Stimulated activated CD4-positive, alpha-beta T cell treated with anti-CD3 and anti-CD28 coated beads, TNF-alpha, amount 100 ng/mL, for 1 hour (primary cell): Measurements from ENCODE around the gene RGS2.

Experiments used
- DNase-seq, 3 donors: peaks; one replicate each; pipeline ENCODE4 v3.0.0-alpha.2; 2020; ENCODE audit warnings: low read depth in 3 of 3, low spot score in 1 of 3

Gene RGS2

GRCh38 chr1:192795916-192796618 lies 12.8 kb upstream of the RGS2 start:
- DNase-seq, result no peak

- no peak for DNase-seq
Observed at GRCh38 chr1:192797143-192797542, 11.7 kb upstream of the RGS2 start.

- no peak for DNase-seq
Observed at GRCh38 chr1:192797891-192798290, 10.9 kb upstream of the RGS2 start.

DNA sequence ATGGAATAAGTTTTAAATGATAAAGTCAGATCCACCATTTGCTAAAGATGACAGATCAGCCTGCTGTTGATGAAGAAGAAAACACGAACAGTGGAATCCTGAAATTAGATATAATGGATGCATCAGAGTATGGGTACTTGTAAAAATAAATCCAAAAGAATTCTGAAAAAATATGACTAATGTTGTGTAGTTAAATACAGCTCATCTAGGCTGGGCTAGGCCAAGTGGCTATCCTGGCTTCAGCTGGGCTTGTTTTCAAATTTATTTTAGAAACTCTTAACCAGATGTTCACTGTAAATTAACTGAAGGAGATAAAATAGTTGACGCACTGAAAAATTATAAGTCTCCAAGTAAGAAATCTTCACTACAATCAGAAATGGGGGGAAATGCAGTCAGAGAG lies 7.4 kb upstream of the RGS2 start:
- no peak for DNase-seq

DNA sequence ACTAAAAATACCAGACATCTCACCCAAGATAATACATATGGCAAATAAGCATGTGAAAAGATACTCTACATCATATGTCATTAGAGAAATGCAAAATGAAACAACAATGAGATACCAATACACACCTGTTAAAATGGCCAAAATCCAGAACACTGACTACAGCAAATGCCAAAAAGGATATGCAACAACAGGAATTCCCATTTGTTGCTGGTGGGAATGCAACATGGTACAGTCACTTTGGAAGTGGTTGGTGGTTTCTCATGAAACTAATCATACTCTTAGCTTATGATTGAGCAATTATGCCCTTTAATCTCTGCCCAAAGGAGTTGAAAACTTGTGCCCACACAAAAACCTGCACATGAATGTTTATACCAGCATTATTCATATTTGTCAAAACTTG lies 6.4 kb upstream of the RGS2 start:
- DNase-seq, result no peak

DNA sequence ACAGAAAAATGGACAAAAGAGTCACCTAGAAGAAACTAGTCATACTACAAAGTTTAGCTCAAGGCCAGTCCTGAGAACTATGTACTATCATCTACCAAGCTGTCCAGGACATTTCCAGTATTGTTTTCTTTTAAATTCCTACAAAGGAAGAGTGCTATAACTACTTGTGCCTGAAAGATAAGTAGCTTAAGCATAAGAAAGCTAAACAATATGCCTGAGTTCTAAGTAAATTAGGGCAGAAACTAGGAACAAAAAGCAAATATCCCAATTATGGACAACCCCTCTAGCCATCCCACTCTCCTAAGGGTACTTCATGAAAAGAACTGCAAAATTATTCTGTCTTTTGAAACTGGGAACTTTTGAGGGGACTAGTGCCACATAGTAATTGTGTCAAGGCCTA lies 5.3 kb upstream of the RGS2 start:
- no peak for DNase-seq

GRCh38 chr1:192805832-192806323 lies 3.0 kb upstream of the RGS2 start:
- DNase-seq, result no peak

DNA sequence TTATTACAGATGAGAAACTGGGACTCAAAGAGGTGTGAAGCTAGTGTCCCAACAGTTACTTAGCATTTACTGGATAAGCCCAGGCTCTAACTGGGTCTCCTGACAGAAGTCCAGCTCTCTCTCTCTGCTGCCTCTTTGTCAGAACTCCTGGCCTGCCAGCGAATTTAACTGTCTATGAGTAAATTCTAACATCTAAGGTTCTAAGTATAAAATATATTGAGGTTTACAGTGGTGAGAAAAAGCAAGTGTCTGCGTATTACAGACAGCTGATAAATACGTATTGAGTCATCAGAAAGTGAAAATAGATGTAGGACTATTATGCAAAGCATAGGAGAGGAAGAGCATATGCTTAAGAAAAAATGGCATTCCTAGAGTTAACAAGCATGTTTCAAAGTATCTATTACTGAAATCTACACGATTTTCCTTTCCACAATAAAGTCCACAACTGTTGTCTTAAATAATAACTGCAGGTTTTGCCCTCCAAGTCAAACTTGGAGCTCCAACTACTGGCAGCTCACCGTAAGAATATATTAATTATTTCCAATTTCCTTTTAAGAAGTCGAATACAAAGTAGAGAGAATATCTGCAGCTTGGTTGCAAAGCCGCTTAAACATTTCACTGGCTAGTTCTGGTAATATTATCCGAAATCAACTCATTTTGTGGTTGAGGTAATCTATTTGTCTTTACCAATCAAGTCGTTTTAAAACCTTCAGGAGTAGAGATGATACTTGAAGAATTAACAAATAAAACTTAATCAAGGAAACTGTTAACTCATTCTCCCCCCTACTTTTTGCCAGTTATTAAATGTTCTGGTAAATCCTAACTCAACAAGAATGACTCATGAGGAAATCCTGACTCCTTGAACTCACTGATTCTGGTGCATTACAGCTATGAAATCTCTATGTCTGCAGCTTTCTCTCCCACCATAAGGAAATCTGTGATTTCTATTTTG lies 1.4 kb upstream of the RGS2 start:
- DNase-seq, result no peak

GRCh38 chr1:192808163-192808517 lies 699 bp upstream of the RGS2 start:
- DNase-seq, result no peak

GRCh38 chr1:192809307-192810252 lies 741 bp downstream of the RGS2 start:
- DNase-seq, result no peak

- DNase-seq, result no peak
Observed at GRCh38 chr1:192810253-192810880, 1.5 kb downstream of the RGS2 start.

DNA sequence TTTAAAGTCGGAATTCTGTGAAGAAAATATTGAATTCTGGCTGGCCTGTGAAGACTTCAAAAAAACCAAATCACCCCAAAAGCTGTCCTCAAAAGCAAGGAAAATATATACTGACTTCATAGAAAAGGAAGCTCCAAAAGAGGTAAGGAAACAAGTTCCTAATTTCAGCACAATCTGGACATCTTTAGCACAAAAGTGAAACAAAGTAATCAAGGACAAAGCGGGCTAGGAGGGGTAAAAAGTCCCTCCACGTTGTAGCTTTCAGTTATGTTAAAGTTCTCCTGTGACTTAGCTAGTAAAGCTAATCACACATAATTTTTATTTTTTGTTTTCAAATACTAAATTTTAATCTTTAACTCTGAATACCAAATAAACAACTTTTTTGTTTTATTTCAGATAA lies 2.2 kb downstream of the RGS2 start:
- DNase-seq, result no peak

DNA sequence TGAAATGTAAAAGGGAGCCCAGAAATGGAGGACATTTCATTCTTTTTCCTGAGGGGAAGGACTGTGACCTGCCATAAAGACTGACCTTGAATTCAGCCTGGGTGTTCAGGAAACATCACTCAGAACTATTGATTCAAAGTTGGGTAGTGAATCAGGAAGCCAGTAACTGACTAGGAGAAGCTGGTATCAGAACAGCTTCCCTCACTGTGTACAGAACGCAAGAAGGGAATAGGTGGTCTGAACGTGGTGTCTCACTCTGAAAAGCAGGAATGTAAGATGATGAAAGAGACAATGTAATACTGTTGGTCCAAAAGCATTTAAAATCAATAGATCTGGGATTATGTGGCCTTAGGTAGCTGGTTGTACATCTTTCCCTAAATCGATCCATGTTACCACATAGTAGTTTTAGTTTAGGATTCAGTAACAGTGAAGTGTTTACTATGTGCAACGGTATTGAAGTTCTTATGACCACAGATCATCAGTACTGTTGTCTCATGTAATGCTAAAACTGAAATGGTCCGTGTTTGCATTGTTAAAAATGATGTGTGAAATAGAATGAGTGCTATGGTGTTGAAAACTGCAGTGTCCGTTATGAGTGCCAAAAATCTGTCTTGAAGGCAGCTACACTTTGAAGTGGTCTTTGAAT lies 2.9 kb downstream of the RGS2 start:
- no peak for DNase-seq

- DNase-seq, result no peak
Observed at GRCh38 chr1:192812420-192813209, 3.8 kb downstream of the RGS2 start.

DNA sequence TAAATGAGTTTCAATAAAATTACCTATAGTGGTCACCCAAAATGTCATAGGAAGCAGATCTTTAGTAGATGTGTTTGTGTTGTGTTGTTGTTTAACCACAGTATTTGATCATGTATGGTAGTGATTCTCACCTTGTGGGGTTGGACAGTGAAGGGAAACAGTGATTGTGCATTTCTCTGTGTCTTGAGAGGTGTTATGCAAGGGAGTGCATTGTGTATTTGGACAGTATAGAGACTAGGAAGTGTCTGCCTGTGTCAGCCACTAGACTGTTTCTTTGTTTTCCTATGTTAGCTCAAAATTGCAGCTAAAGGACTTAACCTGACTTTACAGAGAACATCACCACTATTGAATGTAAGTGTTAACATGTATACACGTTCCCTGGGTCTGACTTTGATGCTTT lies 6.0 kb downstream of the RGS2 start:
- DNase-seq, result no peak

DNA sequence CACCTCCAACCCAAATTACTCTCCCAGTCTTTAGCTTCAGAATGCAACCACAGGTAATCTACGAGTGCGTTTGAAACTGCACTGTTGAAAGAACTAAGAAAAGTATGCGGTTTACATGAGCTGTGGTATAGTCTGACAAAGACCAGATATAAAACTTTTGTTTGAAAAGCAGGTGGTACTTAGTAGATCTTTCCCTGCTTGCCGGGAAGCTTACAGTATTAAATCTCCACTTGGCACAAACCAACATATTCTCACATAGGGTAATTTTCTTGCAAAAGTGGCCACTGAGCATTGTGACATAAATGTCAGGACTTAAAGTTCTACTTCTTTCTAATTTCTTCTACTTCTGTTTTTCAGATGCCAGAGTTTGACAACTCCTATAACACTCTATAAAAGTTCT lies 8.4 kb downstream of the RGS2 start:
- DNase-seq, result no peak

DNA sequence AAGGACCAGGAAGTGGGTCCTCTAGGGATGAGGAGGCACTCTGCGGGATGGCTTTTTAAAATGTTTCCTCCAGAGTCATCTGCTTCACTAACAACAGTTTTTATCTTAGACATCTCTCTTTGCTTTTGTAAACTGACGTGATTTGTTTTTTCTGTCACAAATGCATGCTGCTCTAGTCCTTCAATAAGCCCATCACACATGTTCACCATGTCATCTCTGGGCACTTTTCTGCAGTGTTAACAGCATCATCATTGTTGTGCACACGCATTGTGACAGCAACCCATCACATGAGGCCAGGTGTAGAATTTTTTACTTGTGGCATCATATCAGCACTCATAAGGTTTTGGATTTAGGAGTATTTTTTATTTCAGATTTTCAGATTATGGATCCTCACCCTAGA lies 12.5 kb downstream of the RGS2 start:
- no peak for DNase-seq

- no peak for DNase-seq
Observed at GRCh38 chr1:192824511-192824910, 15.7 kb downstream of the RGS2 start.

DNA sequence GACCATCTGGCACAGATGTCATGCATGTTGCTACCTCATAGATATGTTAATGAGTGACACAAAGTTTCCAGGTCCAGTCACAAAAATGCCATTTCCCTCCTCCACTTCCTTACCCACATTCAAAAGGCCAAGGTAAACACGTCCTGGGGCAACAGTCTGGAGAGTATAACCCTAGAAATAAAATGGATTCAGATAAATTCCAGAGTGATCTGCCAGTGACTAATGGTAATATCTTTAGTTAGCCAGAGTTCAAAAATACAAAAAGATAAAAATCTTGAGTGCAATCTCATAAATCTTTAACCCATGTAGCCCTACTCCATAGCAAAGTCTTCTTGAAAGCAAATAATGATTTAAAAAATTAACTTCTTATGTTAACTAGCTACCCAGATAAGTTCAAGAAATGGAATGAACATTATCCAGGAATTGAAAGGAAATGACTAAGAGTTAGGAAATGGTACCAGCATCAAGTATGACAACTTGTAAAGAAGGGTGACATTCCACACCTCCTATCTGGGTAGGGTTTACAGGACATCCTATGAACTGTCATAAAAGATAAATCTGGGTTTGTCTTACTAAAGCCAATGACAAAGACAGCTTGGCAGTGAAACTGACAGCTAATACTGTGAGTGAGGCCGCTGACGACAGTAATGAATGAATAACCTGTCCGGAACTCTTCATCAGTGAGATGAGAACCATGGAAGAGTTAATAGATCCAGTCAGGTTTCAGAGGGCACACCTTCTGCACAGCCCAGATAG lies 18.1 kb downstream of the RGS2 start:
- DNase-seq, result no peak
